A549 (cell line): ENCODE results near the gene SNRPD3. TPM values are rescaled to one million over a fixed set of nuclear protein-coding genes. Genes with fewer than 3 reads are reported as not detected.
"Not testable (repeated sequence)": the region's sequence is repeated elsewhere in the genome, so short reads cannot be mapped to it uniquely, and the experiment has no call there.

ENCODE experiments used
- ATAC-seq, 2 experiments: fragments of 200-7000 bp in 1 of 2; fragments of >200 bp in 1 of 2; cut with Nextera tagmentation in 1 of 2; cut with Tn5 transposase in 1 of 2; 3 replicates each; pipeline versions ENCODE4 v1.8.0 to v1.9.1; 2018 to 2020; ENCODE audit warnings: mild to moderate bottlenecking in 1 of 2, moderate library complexity in 1 of 2
- CTCF ChIA-PET: fragments of 300-600 bp; sonication (Branson Sonifier 250); formaldehyde crosslinking; extraction: SDS; loops from one replicate; lab custom pipeline; 2021; ENCODE audit warnings: antibody characterized with exemption, inconsistent platforms; lab: Yijun Ruan, JAX
- POLR2A ChIA-PET: fragments of 350-600 bp; formaldehyde crosslinking; extraction: SDS; loops from one replicate; lab custom pipeline; 2021; ENCODE audit warnings: antibody characterized with exemption, inconsistent platforms; lab: Yijun Ruan, JAX
- DNase-seq, 2 experiments: peaks; one replicate each; pipeline versions ENCODE4 v3.0.0 to v3.0.0-alpha.2; 2011 to 2016; ENCODE audit warnings: low read depth in 1 of 2, low spot score in 1 of 2
- FAIRE-seq: peaks from 2 replicates; lab custom pipeline; 2011; peaks lifted over from hg19 to GRCh38; lab: Jason Lieb, UNC
- H3K27ac ChIP-seq, 2 experiments: fragments of >200 bp; sonication (Bioruptor Twin); formaldehyde crosslinking; 3 replicates each; pipeline ENCODE4 v1.5.1; 2016 to 2017
- H3K4me1 ChIP-seq: fragments of >200 bp; sonication (Bioruptor Twin); formaldehyde crosslinking; 3 replicates; pipeline ENCODE4 v1.6.1; 2016
- H3K4me2 ChIP-seq: fragments of >200 bp; sonication (Bioruptor Twin); formaldehyde crosslinking; 3 replicates; pipeline ENCODE4 v1.6.1; 2016
- H3K4me3 ChIP-seq: fragments of >200 bp; sonication (Bioruptor Twin); formaldehyde crosslinking; 3 replicates; pipeline ENCODE4 v1.5.1; 2016
- H3K9me3 ChIP-seq: fragments of >200 bp; sonication (Bioruptor Twin); formaldehyde crosslinking; 3 replicates; pipeline ENCODE4 v1.6.1; 2016
- CEBPB ChIP-seq, 2 experiments: fragments of >200 bp in 1 of 2; sonication (Bioruptor Twin) in 1 of 2; formaldehyde crosslinking in 1 of 2; IDR thresholded peaks; 2 replicates each; pipeline ENCODE4 v1.6.1; 2012 to 2016
- EP300 ChIP-seq, 2 experiments: fragments of >200 bp; sonication (Bioruptor Twin); formaldehyde crosslinking; IDR thresholded peaks; 2 replicates in 1 of 2; 3 replicates in 1 of 2; pipeline ENCODE4 v1.6.1; 2016 to 2017
- FOSL2 ChIP-seq, 2 experiments: fragments of 450-650 bp in 1 of 2; fragments of >200 bp in 1 of 2; sonication (Bioruptor Twin) in 1 of 2; formaldehyde crosslinking; IDR thresholded peaks; 2 replicates each; pipeline versions ENCODE4 v1.5.0 to v1.6.1; 2016 to 2020; ENCODE audit warnings: mild to moderate bottlenecking in 1 of 2, moderate library complexity in 1 of 2
- HDAC2 ChIP-seq: fragments of 200-600 bp; sonication (generic); IDR thresholded peaks from 2 replicates; pipeline ENCODE4 v1.6.1; 2016
- KDM1A ChIP-seq: fragments of 200-600 bp; sonication (generic); IDR thresholded peaks from 2 replicates; pipeline ENCODE4 v1.6.1; 2016; ENCODE audit warnings: low read depth, mild to moderate bottlenecking
- MAFK ChIP-seq: fragments of 450-650 bp; IDR thresholded peaks from 2 replicates; pipeline ENCODE4 v1.6.1; 2014; ENCODE audit not compliant: partially characterized antibody
- NFE2L2 ChIP-seq: fragments of 150-350 bp; conservative IDR thresholded peaks from 2 replicates; pipeline ENCODE4 v1.6.1; 2014; ENCODE audit warnings: low read length
- POLR2A ChIP-seq: IDR thresholded peaks from 2 replicates; pipeline ENCODE4 v1.6.1; 2012; ENCODE audit warnings: mild to moderate bottlenecking, low read length
- TFCP2L1 ChIP-seq: fragments of 250-450 bp; sonication (Bioruptor Pico); IDR thresholded peaks from 2 replicates; pipeline ENCODE4 v1.5.0; 2021; ENCODE audit warnings: mild to moderate bottlenecking
- USF2 ChIP-seq: fragments of 450-650 bp; IDR thresholded peaks from 2 replicates; pipeline ENCODE4 v1.6.1; 2014; ENCODE audit warnings: antibody characterized with exemption
- ZFP36 ChIP-seq: fragments of 450-650 bp; IDR thresholded peaks from 2 replicates; pipeline ENCODE4 v1.6.1; 2014; ENCODE audit warnings: borderline replicate concordance; ENCODE audit not compliant: partially characterized antibody
- WGBS: methylation state at CpG from one replicate; pipeline ENCODE4 v1.1.6; 2017; ENCODE audit errors: missing lambda C conversion rate; 5-methylcytosine and 5-hydroxymethylcytosine counted together
- polyA plus RNA-seq, 4 experiments: library from polyadenylated mRNA; depleted of rRNA in 3 of 4; stranded (reverse); fragments of >200 nt; fragmentation: RNase III in 1 of 4; extraction: RNeasy Plus Mini Kit Qiagen cat#74134 plus additional on column Dnase treatment in 1 of 4; gene quantifications; 2 replicates in 3 of 4; 3 replicates in 1 of 4; pipeline ENCODE4 v1.2.3, GENCODE V29; 2011 to 2017
- TF ChIP-seq, protein P1 (sequence below): IDR thresholded peaks from 2 replicates; pipeline ENCODE4 v1.6.1; 2012
- TF ChIP-seq, protein P2 (sequence below): fragments of >200 bp; sonication (Bioruptor Twin); formaldehyde crosslinking; IDR thresholded peaks from 3 replicates; pipeline ENCODE4 v1.5.1; 2016

The SNRPD3 gene
- polyA plus RNA-seq, 2 of the 4 experiments (the other 2 are of a cell fraction) = 157 to 344 TPM

GRCh38 chr22:24602847-24603769 lies 47.3 kb downstream of the SNRPD3 start, which contains the start of gene GGT1:
TSS of gene GGT1 (plus strand) at chr22:24603193. CDS start at chr22:24611082, 7,889 bp downstream.
- peaks cover 49% of the 10 kb centered on the region for H3K4me1 ChIP-seq
- peak within 1 kb of the TSS; percentile 58 for H3K4me3 ChIP-seq
- DNase-seq = peak in 1 of 2 experiments; percentile 43
- CTCF ChIA-PET = not testable (repeated sequence)
- TF ChIP-seq ZFP36 = peak; percentile 95
- TF ChIP-seq, protein P1, sequence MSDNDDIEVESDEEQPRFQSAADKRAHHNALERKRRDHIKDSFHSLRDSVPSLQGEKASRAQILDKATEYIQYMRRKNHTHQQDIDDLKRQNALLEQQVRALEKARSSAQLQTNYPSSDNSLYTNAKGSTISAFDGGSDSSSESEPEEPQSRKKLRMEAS = peak; percentile 12; the same call in 1 of the 2 replicates
- 0 out of 2 replicates have a peak, but pooled peaks have one; percentile 64 for TF ChIP-seq HDAC2
- TF ChIP-seq KDM1A = peak; percentile 91
- TF ChIP-seq, all 56 proteins: peak for 4; not testable (repeated sequence) for 52
- FAIRE-seq, H3K9me3 ChIP-seq: not testable (repeated sequence)
- Histone ChIP-seq H3K4me2 (peak within 1 kb of the TSS; percentile 97), H3K27ac (peak within 1 kb of the TSS; percentile 87 to 94)
- ATAC-seq = peak in 1 of 2 experiments; percentile 9; a peak in 3 of 6 replicates
- WGBS = 13% methylated on average over 3 of the region's 22 CpGs
- POLR2A ChIA-PET = interaction anchor here (0.6 kb wide), 1 partner anchor 10 kb away, joined by 3 read pairs; the partner anchor contains the start of gene LRRC75B

DNA sequence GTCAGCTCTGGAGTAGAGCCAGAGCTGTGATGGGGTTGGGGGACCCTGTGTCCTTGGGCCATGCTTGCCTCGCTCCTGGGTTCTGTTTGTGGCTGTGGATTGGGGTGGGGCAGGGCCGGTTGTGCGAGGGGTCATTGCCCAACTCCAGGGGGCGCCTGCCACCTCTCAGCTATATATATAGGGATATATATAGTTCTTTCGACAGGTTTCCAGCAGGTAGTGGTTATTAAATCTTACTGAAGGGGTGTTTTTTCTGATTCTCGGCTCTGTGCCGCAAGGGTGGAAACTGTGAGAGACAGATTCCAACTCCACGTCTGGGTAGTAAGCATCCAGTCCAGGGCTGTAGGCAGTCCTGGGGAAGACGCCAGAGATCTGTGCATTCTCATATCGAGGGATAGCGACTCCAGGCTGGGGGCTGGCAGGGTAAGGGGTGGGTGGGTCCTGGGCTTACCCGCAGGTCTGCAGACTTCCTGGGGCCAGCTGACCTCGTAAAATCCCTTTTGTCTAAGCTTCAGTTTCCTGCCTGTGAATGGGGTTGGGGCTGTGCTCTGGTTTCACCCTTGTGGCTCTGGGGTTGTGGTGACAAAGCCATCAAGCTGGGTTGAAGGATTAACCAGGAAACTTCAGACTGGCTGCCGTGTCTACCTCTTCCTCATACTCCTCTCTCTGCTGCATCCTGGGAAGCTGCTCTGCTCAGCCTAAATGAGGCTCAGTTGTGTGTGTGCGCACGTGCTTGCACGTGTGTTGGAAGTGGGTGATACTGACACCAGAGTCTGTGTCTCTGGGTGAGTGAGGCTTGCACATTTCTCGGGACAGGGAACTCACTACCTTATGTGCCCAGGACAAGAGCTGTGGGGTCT lies 48.2 kb downstream of the SNRPD3 start:
- 16% methylated on average over 12 of the region's 18 CpGs for WGBS
- peak in 1 of 2 experiments; percentile 44; a peak in 1 of 4 replicates for TF ChIP-seq CEBPB (IDR thresholded peaks at IDR 0.05)
- TF ChIP-seq, protein P2, sequence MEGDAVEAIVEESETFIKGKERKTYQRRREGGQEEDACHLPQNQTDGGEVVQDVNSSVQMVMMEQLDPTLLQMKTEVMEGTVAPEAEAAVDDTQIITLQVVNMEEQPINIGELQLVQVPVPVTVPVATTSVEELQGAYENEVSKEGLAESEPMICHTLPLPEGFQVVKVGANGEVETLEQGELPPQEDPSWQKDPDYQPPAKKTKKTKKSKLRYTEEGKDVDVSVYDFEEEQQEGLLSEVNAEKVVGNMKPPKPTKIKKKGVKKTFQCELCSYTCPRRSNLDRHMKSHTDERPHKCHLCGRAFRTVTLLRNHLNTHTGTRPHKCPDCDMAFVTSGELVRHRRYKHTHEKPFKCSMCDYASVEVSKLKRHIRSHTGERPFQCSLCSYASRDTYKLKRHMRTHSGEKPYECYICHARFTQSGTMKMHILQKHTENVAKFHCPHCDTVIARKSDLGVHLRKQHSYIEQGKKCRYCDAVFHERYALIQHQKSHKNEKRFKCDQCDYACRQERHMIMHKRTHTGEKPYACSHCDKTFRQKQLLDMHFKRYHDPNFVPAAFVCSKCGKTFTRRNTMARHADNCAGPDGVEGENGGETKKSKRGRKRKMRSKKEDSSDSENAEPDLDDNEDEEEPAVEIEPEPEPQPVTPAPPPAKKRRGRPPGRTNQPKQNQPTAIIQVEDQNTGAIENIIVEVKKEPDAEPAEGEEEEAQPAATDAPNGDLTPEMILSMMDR = peak; percentile 36
- TF ChIP-seq, all 56 proteins: peak for 2; not testable (repeated sequence) for 54
- FAIRE-seq, CTCF ChIA-PET, H3K9me3 ChIP-seq: not testable (repeated sequence)
- peak in 1 of 2 experiments; percentile 37 for DNase-seq
- H3K4me2 ChIP-seq = peak overlapping the region; percentile 97
- ATAC-seq = peak; percentile 27 to 56; a peak in 4 of 6 replicates
- peak overlapping the region; percentile 87 to 94 for H3K27ac ChIP-seq
- H3K4me1 ChIP-seq = peaks cover 54% of the 10 kb centered on the region
- H3K4me3 ChIP-seq = peak overlapping the region; percentile 58
- POLR2A ChIA-PET = interaction anchor here (0.6 kb wide), 1 partner anchor 11 kb away, joined by 3 read pairs; the partner anchor contains the start of gene LRRC75B

DNA sequence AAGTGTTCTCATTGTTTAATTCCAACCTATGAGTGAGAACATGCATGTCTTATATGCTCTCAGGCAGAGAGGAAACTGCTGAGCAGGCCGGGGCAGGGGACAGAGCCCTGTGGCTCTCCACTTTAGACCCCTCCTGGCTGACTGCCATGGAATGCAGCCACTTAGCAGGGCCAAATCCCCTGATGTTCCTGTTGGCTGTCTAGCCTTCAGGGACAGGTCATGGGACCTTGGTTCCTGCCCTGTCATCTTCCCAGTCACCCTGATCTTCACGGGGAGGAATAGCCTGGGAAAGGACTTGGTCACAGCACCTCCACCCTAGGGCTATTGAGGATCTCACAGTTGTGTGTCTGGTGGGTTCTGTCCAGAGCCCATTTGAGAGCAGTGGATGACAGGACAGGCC lies 50.5 kb downstream of the SNRPD3 start:
- CTCF ChIA-PET, H3K4me3 ChIP-seq, ATAC-seq, POLR2A ChIA-PET, H3K9me3 ChIP-seq, DNase-seq, FAIRE-seq: not testable (repeated sequence)
- H3K4me2 ChIP-seq = peak overlapping the region; percentile 50
- peaks cover 33% of the 10 kb centered on the region for H3K4me1 ChIP-seq
- 88% methylated on average over 1 of the region's 2 CpGs for WGBS
- H3K27ac ChIP-seq = peak overlapping the region; percentile 76 to 98

DNA sequence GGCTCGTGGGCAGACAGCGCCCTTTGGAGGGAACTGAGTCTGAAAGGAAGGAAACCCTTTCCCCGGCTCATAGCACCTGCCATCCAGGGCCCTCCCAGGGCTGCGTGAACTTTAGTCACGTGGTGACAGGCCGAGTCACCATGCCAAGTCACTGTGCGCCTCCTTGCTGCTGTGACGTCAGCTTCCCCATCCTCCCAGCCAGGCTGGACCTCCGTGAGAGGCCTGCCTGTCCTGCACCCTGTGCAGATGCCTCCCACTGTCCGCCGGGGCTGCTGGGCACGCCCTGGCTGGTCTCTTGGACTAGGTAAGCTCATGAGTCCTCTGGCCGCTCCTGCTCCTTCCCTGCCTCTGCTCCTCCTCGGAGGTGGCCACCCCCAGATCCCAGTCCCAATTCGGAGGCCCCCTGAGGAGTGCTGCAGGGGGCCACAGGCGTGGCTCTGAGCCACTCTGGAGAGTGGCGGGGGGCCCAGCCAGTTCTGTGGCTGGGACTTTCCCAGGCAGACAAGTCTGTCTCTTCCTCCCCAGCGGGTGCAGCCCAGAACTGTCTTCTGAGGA lies 51.7 kb downstream of the SNRPD3 start:
- ATAC-seq = peak; percentile 82 to 83
- peak overlapping the region; percentile 89 for H3K4me2 ChIP-seq
- peak overlapping the region; percentile 51 for H3K4me3 ChIP-seq
- TF ChIP-seq NFE2L2 (peak; percentile 26; the same call in 1 of the 2 replicates), TFCP2L1 (CRISPR knock-in tag) (0 out of 2 replicates have a peak, but pooled peaks have one; percentile 56), EP300 (IDR thresholded peaks at IDR 0.05) (0 out of 5 replicates have a peak, but pooled peaks of 1 of the 2 experiments have one; percentile 13), MAFK (peak; percentile 51), USF2 (peak; percentile 87), FOSL2 (CRISPR knock-in tag; IDR thresholded peaks at IDR 0.05) (peak; percentile 62), POLR2A (peak; percentile 47)
- H3K9me3 ChIP-seq; FAIRE-seq; CTCF ChIA-PET; TF ChIP-seq FOSL2 (IDR thresholded peaks at IDR 0.05): not testable (repeated sequence)
- TF ChIP-seq, protein P1 = peak; percentile 74
- 0% methylated on average over 8 of the region's 18 CpGs for WGBS
- peak overlapping the region; percentile 90 to 98 for H3K27ac ChIP-seq
- peak; percentile 74 to 90 for DNase-seq
- peaks cover 21% of the 10 kb centered on the region for H3K4me1 ChIP-seq
- POLR2A ChIA-PET = interaction anchor here (0.6 kb wide), 1 partner anchor 9 kb away, joined by 6 read pairs; no protein-coding TSS in a partner anchor

DNA sequence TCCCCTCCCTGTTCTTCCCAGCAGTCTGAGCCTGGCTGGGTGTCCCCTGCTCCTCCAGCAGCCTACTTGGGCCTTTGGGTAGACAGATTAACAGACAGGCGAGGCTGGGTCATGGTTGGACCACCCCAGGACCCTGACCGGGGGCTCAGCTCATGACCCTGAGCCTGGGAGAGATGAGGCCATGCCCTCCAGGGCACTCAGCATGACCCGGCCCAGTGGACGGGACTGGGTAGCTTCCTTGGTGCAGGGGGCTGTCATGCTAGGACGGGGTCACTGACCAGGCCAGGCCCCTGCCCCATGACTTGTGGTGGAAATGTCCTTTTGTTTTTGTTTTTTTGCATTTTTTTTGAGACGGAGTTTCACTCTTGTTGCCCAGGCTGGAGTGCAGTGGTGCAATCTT lies 52.5 kb downstream of the SNRPD3 start:
- Histone ChIP-seq H3K4me2 (peak overlapping the region; percentile 89), H3K27ac (peak overlapping the region; percentile 90 to 98), H3K4me3 (peak overlapping the region; percentile 51), H3K4me1 (peaks cover 16% of the 10 kb centered on the region)
- H3K9me3 ChIP-seq, DNase-seq, CTCF ChIA-PET, POLR2A ChIA-PET, FAIRE-seq: not testable (repeated sequence)
- WGBS = 44% methylated on average over 5 of the region's 6 CpGs
- peak in 1 of 2 experiments; percentile 5; a peak in 1 of 6 replicates for ATAC-seq

- FAIRE-seq, H3K27ac ChIP-seq, H3K9me3 ChIP-seq, H3K4me3 ChIP-seq, H3K4me2 ChIP-seq, ATAC-seq, DNase-seq, POLR2A ChIA-PET, CTCF ChIA-PET: not testable (repeated sequence)
- H3K4me1 ChIP-seq = peaks cover 16% of the 10 kb centered on the region
- no CpG with 5 or more reads among the region's 3 CpGs for WGBS
Observed at GRCh38 chr22:24609888-24610287, 54.1 kb downstream of the SNRPD3 start.
